ELR (cell line): ENCODE results near the gene KCNJ11.
A peak's percentile ranks its signal among the peaks of the same experiment; 100 is the strongest.

ENCODE experiments used
- DNase-seq: peaks from one replicate; pipeline ENCODE4 v3.0.0-alpha.2; 2015; ENCODE audit warnings: low read depth

The KCNJ11 gene

GRCh38 chr11:17389957-17390649 is 1.6 kb upstream of the KCNJ11 start:
- no peak for DNase-seq

GRCh38 chr11:17389211-17389956 is 925 bp upstream of the KCNJ11 start:
- peak; percentile 62 for DNase-seq

- no peak for DNase-seq
Measured at GRCh38 chr11:17387811-17388210, 648 bp downstream of the KCNJ11 start.

- no peak for DNase-seq
Measured at GRCh38 chr11:17387254-17387653, 1.2 kb downstream of the KCNJ11 start.

GRCh38 chr11:17386331-17387084 is 2.0 kb downstream of the KCNJ11 start:
- peak; percentile 62 for DNase-seq

- no peak for DNase-seq
Measured at GRCh38 chr11:17385926-17386325, 2.5 kb downstream of the KCNJ11 start.

- DNase-seq: no peak
Measured at GRCh38 chr11:17385492-17385891, 3.0 kb downstream of the KCNJ11 start.

- peak; percentile 78 for DNase-seq
Measured at GRCh38 chr11:17384002-17384511, 4.4 kb downstream of the KCNJ11 start.

- peak; percentile 51 for DNase-seq
Measured at GRCh38 chr11:17383461-17383860, 5.0 kb downstream of the KCNJ11 start.

- DNase-seq: peak; percentile 55
Measured at GRCh38 chr11:17382046-17382728, 6.3 kb downstream of the KCNJ11 start.

- DNase-seq: peak; percentile 76
Measured at GRCh38 chr11:17381156-17381555, 7.3 kb downstream of the KCNJ11 start.

- no peak for DNase-seq
Measured at GRCh38 chr11:17379383-17380180, 8.9 kb downstream of the KCNJ11 start.

GRCh38 chr11:17378655-17379054 is 9.8 kb downstream of the KCNJ11 start:
- no peak for DNase-seq

GRCh38 chr11:17376493-17376892 is 12.0 kb downstream of the KCNJ11 start:
- DNase-seq: no peak

GRCh38 chr11:17375547-17375946 is 12.9 kb downstream of the KCNJ11 start:
- DNase-seq: no peak

- peak; percentile 28 for DNase-seq
Measured at GRCh38 chr11:17371614-17372013, 16.8 kb downstream of the KCNJ11 start.

GRCh38 chr11:17369684-17370243 is 18.7 kb downstream of the KCNJ11 start:
- no peak for DNase-seq

GRCh38 chr11:17369094-17369493 is 19.4 kb downstream of the KCNJ11 start:
- DNase-seq: no peak

GRCh38 chr11:17368551-17368950 is 19.9 kb downstream of the KCNJ11 start:
- DNase-seq: no peak

GRCh38 chr11:17366495-17366894 is 22.0 kb downstream of the KCNJ11 start:
- DNase-seq: no peak

GRCh38 chr11:17354601-17354991 is 33.9 kb downstream of the KCNJ11 start:
- peak; percentile 82 for DNase-seq
